K562 (cell line): ENCODE results near the gene PHLDB1. TPM values are rescaled to one million over a fixed set of nuclear protein-coding genes. Genes with fewer than 3 reads are reported as not detected.
A peak's percentile ranks its signal among the peaks of the same experiment; 100 is the strongest.

Experiments used
- BCLAF1 ChIP-seq, 2 experiments: fragments of 450-650 bp in 1 of 2; IDR thresholded peaks; 2 replicates each; pipeline ENCODE4 v1.6.1; 2011 to 2017; ENCODE audit warnings: low read depth in 2 of 2, antibody characterized with exemption in 1 of 2, borderline replicate concordance in 1 of 2, low read length in 1 of 2, mild to moderate bottlenecking in 1 of 2, mixed read lengths in 1 of 2; ENCODE audit not compliant: control insufficient read depth in 1 of 2
- E2F1 ChIP-seq: sonication (generic); formaldehyde crosslinking; IDR thresholded peaks from 2 replicates; pipeline ENCODE4 v1.8.1; 2023; ENCODE audit warnings: mild to moderate bottlenecking, missing genetic modification reagents, moderate library complexity
- ETV5 ChIP-seq: sonication (generic); formaldehyde crosslinking; IDR thresholded peaks from 2 replicates; pipeline ENCODE4 v1.4.0; 2020; ENCODE audit warnings: low read depth, mild to moderate bottlenecking, missing genetic modification reagents
- MAZ ChIP-seq, 2 experiments: fragments of 450-650 bp in 1 of 2; sonication (generic) in 1 of 2; formaldehyde crosslinking; IDR thresholded peaks in 1 of 2; conservative IDR thresholded peaks in 1 of 2; 2 replicates each; pipeline versions ENCODE4 v1.4.0 to v1.5.0; 2020; ENCODE audit warnings: mild to moderate bottlenecking in 1 of 2, missing genetic modification reagents in 1 of 2
- MED1 ChIP-seq: sonication (generic); formaldehyde crosslinking; IDR thresholded peaks from 2 replicates; pipeline ENCODE4 v1.8.1; 2023; ENCODE audit warnings: missing genetic modification reagents, borderline replicate concordance
- STAG1 ChIP-seq: sonication (generic); formaldehyde crosslinking; IDR thresholded peaks from 2 replicates; pipeline ENCODE4 v1.5.0; 2020; ENCODE audit warnings: missing genetic modification reagents, borderline replicate concordance
- TAF1 ChIP-seq: IDR thresholded peaks from 2 replicates; pipeline ENCODE4 v1.6.1; 2011; ENCODE audit warnings: mild to moderate bottlenecking, low read length, moderate library complexity; ENCODE audit not compliant: insufficient read depth, control insufficient read depth, severe bottlenecking; ENCODE audit errors: extremely low read depth
- ZBTB40 ChIP-seq, 2 experiments: fragments of 450-650 bp in 1 of 2; sonication (generic) in 1 of 2; formaldehyde crosslinking in 1 of 2; IDR thresholded peaks; 2 replicates each; pipeline versions ENCODE4 v1.7.1 to v1.9.0; 2016 to 2022; ENCODE audit warnings: inconsistent platforms in 1 of 2, mild to moderate bottlenecking in 1 of 2, missing genetic modification reagents in 1 of 2
- ZNF354B ChIP-seq: fragments of 250-450 bp; sonication (Bioruptor Pico); IDR thresholded peaks from 2 replicates; pipeline ENCODE4 v1.4.0; 2020
- ZNF41 ChIP-seq: fragments of 250-450 bp; sonication (Bioruptor Pico); conservative IDR thresholded peaks from 2 replicates; pipeline ENCODE4 v1.4.0; 2020; ENCODE audit warnings: mild to moderate bottlenecking
- polyA plus RNA-seq, 8 experiments: library from polyadenylated mRNA; depleted of rRNA in 4 of 8; stranded (reverse) in 5 of 8; unstranded in 3 of 8; fragments of >200 nt; fragmentation: Nextera tagmentation in 2 of 8; fragmentation: Illumina TruSeq in 1 of 8; extraction: Ambion mirVana in 2 of 8; extraction: Trizol in 1 of 8; gene quantifications; 2 replicates each; pipeline versions ENCODE4 v1.2.1 to v1.2.3, GENCODE V29; 2011 to 2014; ENCODE audit warnings: inconsistent platforms in 1 of 8, missing spikeins in 1 of 8
- total RNA-seq, 7 experiments: library from RNA; depleted of rRNA in 6 of 7; stranded (reverse); fragments of >200 nt in 6 of 7; fragmentation: Illumina TruSeq in 2 of 7; extraction: Trizol in 2 of 7; gene quantifications; 2 replicates each; pipeline versions ENCODE4 v1.2.1 to v1.2.3, GENCODE V29; 2011 to 2021; ENCODE audit warnings: low replicate concordance in 1 of 7

PHLDB1 gene
- total and polyA plus RNA-seq, 9 of the 15 experiments (the other 6 are each of a cell fraction or from before 2014, with no cell fraction given): 2.0 to 28.7 (median 16.2) TPM

- TF ChIP-seq BCLAF1 (IDR thresholded peaks at IDR 0.05; ENCODE audit: borderline replicate concordance in 1 of 2, control insufficient read depth in 1 of 2, low read depth in 2 of 2, low read length in 1 of 2) (no peak), ZBTB40 (IDR thresholded peaks at IDR 0.05) (0 out of 2 replicates have a peak, but pooled peaks have one; percentile 11), ZBTB40 (CRISPR knock-in tag; IDR thresholded peaks at IDR 0.05) (no peak), ZNF41 (CRISPR knock-in tag) (no peak), MED1 (CRISPR knock-in tag) (peak; percentile 78; the same call in 1 of the 2 replicates), TAF1 (peak; percentile 79), ETV5 (peak; percentile 48; the same call in 1 of the 2 replicates), ZNF354B (no peak), STAG1 (CRISPR knock-in tag) (no peak), MAZ (CRISPR knock-in tag; conservative IDR thresholded peaks at IDR 0.05 in 1 of 2, IDR thresholded peaks at IDR 0.05 in 1 of 2) (peak; percentile 64 to 81; a peak in 3 of 4 replicates), E2F1 (CRISPR knock-in tag) (peak; percentile 58; the same call in 1 of the 2 replicates)
Observed at GRCh38 chr11:118572061-118572980, 35.1 kb upstream of the PHLDB1 start, which contains the start of gene ARCN1 (continued).
